Measurements from ENCODE around the gene PAK3.

Gene PAK3

GRCh38 chrX:111182997-111183396 lies 87.0 kb downstream of the PAK3 start:
- ATAC-seq, result no peak
- no peak for TF ChIP-seq ZFP30 (CRISPR knock-in tag; IDR thresholded peaks at IDR 0.05)
- TF ChIP-seq ZNF565 (CRISPR knock-in tag; conservative IDR thresholded peaks at IDR 0.05; ENCODE audit: low read depth), result no peak
- no peak for TF ChIP-seq ZNF8 (CRISPR knock-in tag; IDR thresholded peaks at IDR 0.05)
- TF ChIP-seq CSDC2 (CRISPR knock-in tag; IDR thresholded peaks at IDR 0.05), result no peak

GRCh38 chrX:111191598-111191997 lies 95.6 kb downstream of the PAK3 start:
- ATAC-seq, result no peak
- no peak for TF ChIP-seq PATZ1 (CRISPR knock-in tag; IDR thresholded peaks at IDR 0.05; ENCODE audit: borderline replicate concordance)
- TF ChIP-seq POU6F1 (CRISPR knock-in tag; IDR thresholded peaks at IDR 0.05; ENCODE audit: borderline replicate concordance, low read depth), result no peak
- no peak for TF ChIP-seq ZNF8 (CRISPR knock-in tag; IDR thresholded peaks at IDR 0.05)

- TF ChIP-seq RARB (CRISPR knock-in tag; IDR thresholded peaks at IDR 0.05), result no peak
- TF ChIP-seq TOX (CRISPR knock-in tag; IDR thresholded peaks at IDR 0.05; ENCODE audit: borderline replicate concordance), result no peak
- no peak for TF ChIP-seq ZFP3 (CRISPR knock-in tag; IDR thresholded peaks at IDR 0.05)
- peak; percentile 74 for TF ChIP-seq TCF4 (CRISPR knock-in tag; IDR thresholded peaks at IDR 0.05; ENCODE audit: borderline replicate concordance)
- peak; percentile 51; the same call in 1 of the 2 replicates for TF ChIP-seq TSHZ2 (CRISPR knock-in tag; IDR thresholded peaks at IDR 0.05)
- no peak for TF ChIP-seq CREB5 (CRISPR knock-in tag; IDR thresholded peaks at IDR 0.05; ENCODE audit: low read depth)
- no peak for TF ChIP-seq ZNF8 (CRISPR knock-in tag; IDR thresholded peaks at IDR 0.05)
- no peak for TF ChIP-seq PATZ1 (CRISPR knock-in tag; IDR thresholded peaks at IDR 0.05; ENCODE audit: borderline replicate concordance)
- TF ChIP-seq ISL1 (CRISPR knock-in tag; IDR thresholded peaks at IDR 0.05), result 0 out of 2 replicates have a peak, but pooled peaks have one; percentile 15
- no peak for ATAC-seq
Measured at GRCh38 chrX:111199505-111199904, 103.5 kb downstream of the PAK3 start.

- no peak for TF ChIP-seq ZFP30 (CRISPR knock-in tag; IDR thresholded peaks at IDR 0.05)
- no peak for TF ChIP-seq TOX (CRISPR knock-in tag; IDR thresholded peaks at IDR 0.05; ENCODE audit: borderline replicate concordance)
- no peak for TF ChIP-seq ZNF8 (CRISPR knock-in tag; IDR thresholded peaks at IDR 0.05)
- TF ChIP-seq ZNF70 (CRISPR knock-in tag; IDR thresholded peaks at IDR 0.05), result no peak
- TF ChIP-seq TCF4 (CRISPR knock-in tag; IDR thresholded peaks at IDR 0.05; ENCODE audit: borderline replicate concordance), result no peak
- no peak for TF ChIP-seq PPARA (CRISPR knock-in tag; IDR thresholded peaks at IDR 0.05; ENCODE audit: borderline replicate concordance)
- no peak for TF ChIP-seq BACH2 (CRISPR knock-in tag; IDR thresholded peaks at IDR 0.05; ENCODE audit: borderline replicate concordance)
- no peak for TF ChIP-seq ZFP3 (CRISPR knock-in tag; IDR thresholded peaks at IDR 0.05)
- TF ChIP-seq SNAI2 (CRISPR knock-in tag; IDR thresholded peaks at IDR 0.05), result no peak
- no peak for TF ChIP-seq ARNTL (CRISPR knock-in tag; IDR thresholded peaks at IDR 0.05; ENCODE audit: borderline replicate concordance, low read depth)
- TF ChIP-seq CSRNP3 (CRISPR knock-in tag; IDR thresholded peaks at IDR 0.05), result no peak
- no peak for TF ChIP-seq CREB5 (CRISPR knock-in tag; IDR thresholded peaks at IDR 0.05; ENCODE audit: low read depth)
- no peak for TF ChIP-seq ESRRG (CRISPR knock-in tag; IDR thresholded peaks at IDR 0.05)
- TF ChIP-seq CSDC2 (CRISPR knock-in tag; IDR thresholded peaks at IDR 0.05), result no peak
- no peak for ATAC-seq
Measured at GRCh38 chrX:111200327-111200726, 104.3 kb downstream of the PAK3 start.

All from SK-N-SH treated with all-trans-retinoic acid at 6 μM for 48 hours (cell line).